ENCODE measurements around the gene DDX31. TPM values are rescaled to one million over a fixed set of nuclear protein-coding genes. Genes with fewer than 3 reads are reported as not detected.

The DDX31 gene
- total RNA-seq, 1 experiment from 2014 or later = 28.4 TPM

GRCh38 chr9:132670457-132671391 is 941 bp upstream of the DDX31 start, which contains the start of gene GTF3C4:
Gene GTF3C4 (plus strand): TSS chr9:132670464. CDS start chr9:132670599, 135 bp downstream.
- H3K27me3 ChIP-seq (ENCODE audit: insufficient read depth, low read length) = no peaks in the 10 kb centered on the region
- peak; percentile 57 for DNase-seq
- Mint-ChIP-seq H3K27ac (peak within 1 kb of the TSS; percentile 84 to 94 (median 92); a peak in 6 of 7 replicates), H3K4me1 (peaks cover 38 to 41% of the 10 kb centered on the region in 2 experiments), H3K4me3 (peak within 1 kb of the TSS; percentile 92 to 94), H3K27me3 (ENCODE audit: low read depth) (no peaks in the 10 kb centered on the region), H3K36me3 (ENCODE audit: insufficient read depth in 1 of 3, low read depth in 3 of 3) (peaks cover 13 to 24% (median 24%) of the 10 kb centered on the region in 3 experiments), H3K9me3 (no peaks in the 10 kb centered on the region)
- H3K4me1 ChIP-seq (ENCODE audit: insufficient read depth, low read length) = no peaks in the 10 kb centered on the region; the same call in 1 of the 2 replicates
- H3T11ph ChIP-seq (ENCODE audit: low read length) = no peak within 1 kb of the TSS
- peak within 1 kb of the TSS; percentile 81 for H3K4me2 ChIP-seq (ENCODE audit: insufficient read depth, insufficient read length, low read length)
- H2AK5ac ChIP-seq (ENCODE audit: insufficient read length, low read length) = no peak within 1 kb of the TSS
- no CpG with 5 or more reads among the region's 82 CpGs for WGBS (ENCODE audit: extremely low coverage, insufficient read length, low lambda C conversion rate)
- no peak within 1 kb of the TSS for H4K5ac ChIP-seq (ENCODE audit: insufficient read length, low read depth, low read length)
- no peak within 1 kb of the TSS for H2BK120ac ChIP-seq (ENCODE audit: low read depth, low read length, poor library complexity, severe bottlenecking)
- H3K79me1 ChIP-seq (ENCODE audit: insufficient read depth, low read depth, low read length, poor library complexity, severe bottlenecking) = no peaks in the 10 kb centered on the region
- H2BK12ac ChIP-seq (ENCODE audit: insufficient read length, low read depth, low read length) = no peak within 1 kb of the TSS
- peak within 1 kb of the TSS; percentile 29 for H3K27ac ChIP-seq (ENCODE audit: insufficient read length, low read depth, low read length)
- no peaks in the 10 kb centered on the region for H3K9me3 ChIP-seq (ENCODE audit: control insufficient read depth, low read depth, low read length)
- H4K8ac ChIP-seq (replicated peaks; ENCODE audit: insufficient read length, low read depth, low read length) = no peak within 1 kb of the TSS
- H2BK20ac ChIP-seq (ENCODE audit: low read depth, low read length, poor library complexity, severe bottlenecking) = no peak within 1 kb of the TSS
- peak within 1 kb of the TSS; percentile 75 for H3K9ac ChIP-seq (ENCODE audit: extremely low read depth, insufficient read length, low read length)
- no peak for TF ChIP-seq CTCF (conservative IDR thresholded peaks at IDR 0.05)
- no peaks in the 10 kb centered on the region for H4K20me1 ChIP-seq (ENCODE audit: control insufficient read depth, insufficient read depth, insufficient read length)
- H3K23ac ChIP-seq (ENCODE audit: insufficient read length, low read depth, low read length) = no peak within 1 kb of the TSS
- no peak within 1 kb of the TSS for H2AFZ ChIP-seq (ENCODE audit: low read length)
- no peak within 1 kb of the TSS for H2BK5ac ChIP-seq (ENCODE audit: insufficient read length, low read length)
- H2BK15ac ChIP-seq (ENCODE audit: low read depth, low read length) = no peak within 1 kb of the TSS
- H3K23me2 ChIP-seq (ENCODE audit: insufficient read length, low read depth, low read length, poor library complexity, severe bottlenecking) = peaks cover 5% of the 10 kb centered on the region
- H3K18ac ChIP-seq (ENCODE audit: insufficient read length, low read depth, low read length) = peak within 1 kb of the TSS; percentile 78
- no peak within 1 kb of the TSS for H3K4ac ChIP-seq (ENCODE audit: low read depth, low read length)
- H3K14ac ChIP-seq (ENCODE audit: insufficient read depth, low read length) = peak within 1 kb of the TSS; percentile 90
- H3K79me2 ChIP-seq (ENCODE audit: insufficient read depth, low read length) = peaks cover 43% of the 10 kb centered on the region
- H4K91ac ChIP-seq (ENCODE audit: insufficient read length, low read depth, low read length) = no peak within 1 kb of the TSS
- no peak within 1 kb of the TSS for H3K56ac ChIP-seq (ENCODE audit: insufficient read length, low read depth, low read length)
